ENCODE results near the gene VPS26A.

Gene VPS26A

GRCh38 chr10:69123747-69124562, at the start of gene VPS26A:
TSS of gene VPS26A (plus strand) at chr10:69124178. CDS start at chr10:69124278, 100 bp downstream.
- DNase-seq (ENCODE audit: low read depth): peak; percentile 99

- no peak for DNase-seq (ENCODE audit: low read depth)
These were observed 49.4 kb upstream of the VPS26A start for GRCh38 chr10:69074532-69074931.

GRCh38 chr10:69075431-69075830, 48.5 kb upstream of the VPS26A start:
- no peak for DNase-seq (ENCODE audit: low read depth)

GRCh38 chr10:69078311-69078710, 45.7 kb upstream of the VPS26A start:
- no peak for DNase-seq (ENCODE audit: low read depth)

- no peak for DNase-seq (ENCODE audit: low read depth)
These were observed 43.8 kb upstream of the VPS26A start for GRCh38 chr10:69080226-69080625.

- DNase-seq (ENCODE audit: low read depth): peak; percentile 17
These were observed 37.9 kb upstream of the VPS26A start for GRCh38 chr10:69086001-69086509.

GRCh38 chr10:69087590-69088470, 36.1 kb upstream of the VPS26A start, which contains the start of gene SRGN:
TSS of gene SRGN (plus strand) at chr10:69088103. CDS start at chr10:69088158, 55 bp downstream.
- DNase-seq (ENCODE audit: low read depth): peak; percentile 80

- DNase-seq (ENCODE audit: low read depth): no peak
These were observed 35.6 kb upstream of the VPS26A start for GRCh38 chr10:69088471-69088769.

GRCh38 chr10:69088801-69089501, 35.0 kb upstream of the VPS26A start:
- peak; percentile 76 for DNase-seq (ENCODE audit: low read depth)

GRCh38 chr10:69089638-69090599, 34.1 kb upstream of the VPS26A start:
- peak; percentile 61 for DNase-seq (ENCODE audit: low read depth)

- peak; percentile 36 for DNase-seq (ENCODE audit: low read depth)
These were observed 33.3 kb upstream of the VPS26A start for GRCh38 chr10:69090685-69091084.

GRCh38 chr10:69091143-69091651, 32.8 kb upstream of the VPS26A start:
- no peak for DNase-seq (ENCODE audit: low read depth)

- peak; percentile 87 for DNase-seq (ENCODE audit: low read depth)
These were observed 30.8 kb upstream of the VPS26A start for GRCh38 chr10:69092959-69093850.

- DNase-seq (ENCODE audit: low read depth): peak; percentile 41
These were observed 30.0 kb upstream of the VPS26A start for GRCh38 chr10:69093933-69094332.

GRCh38 chr10:69096045-69096444, 27.9 kb upstream of the VPS26A start:
- no peak for DNase-seq (ENCODE audit: low read depth)

GRCh38 chr10:69097729-69098128, 26.2 kb upstream of the VPS26A start:
- DNase-seq (ENCODE audit: low read depth): no peak

- no peak for DNase-seq (ENCODE audit: low read depth)
These were observed 23.7 kb upstream of the VPS26A start for GRCh38 chr10:69100136-69100872.

GRCh38 chr10:69101451-69102095, 22.4 kb upstream of the VPS26A start:
- DNase-seq (ENCODE audit: low read depth): peak; percentile 48
